ENCODE results near the gene TXNDC11. TPM values are rescaled to one million over a fixed set of nuclear protein-coding genes. Genes with fewer than 3 reads are reported as not detected.

TXNDC11 gene
- total RNA-seq, 1 donor from 2014 or later: 36.1 TPM

DNA sequence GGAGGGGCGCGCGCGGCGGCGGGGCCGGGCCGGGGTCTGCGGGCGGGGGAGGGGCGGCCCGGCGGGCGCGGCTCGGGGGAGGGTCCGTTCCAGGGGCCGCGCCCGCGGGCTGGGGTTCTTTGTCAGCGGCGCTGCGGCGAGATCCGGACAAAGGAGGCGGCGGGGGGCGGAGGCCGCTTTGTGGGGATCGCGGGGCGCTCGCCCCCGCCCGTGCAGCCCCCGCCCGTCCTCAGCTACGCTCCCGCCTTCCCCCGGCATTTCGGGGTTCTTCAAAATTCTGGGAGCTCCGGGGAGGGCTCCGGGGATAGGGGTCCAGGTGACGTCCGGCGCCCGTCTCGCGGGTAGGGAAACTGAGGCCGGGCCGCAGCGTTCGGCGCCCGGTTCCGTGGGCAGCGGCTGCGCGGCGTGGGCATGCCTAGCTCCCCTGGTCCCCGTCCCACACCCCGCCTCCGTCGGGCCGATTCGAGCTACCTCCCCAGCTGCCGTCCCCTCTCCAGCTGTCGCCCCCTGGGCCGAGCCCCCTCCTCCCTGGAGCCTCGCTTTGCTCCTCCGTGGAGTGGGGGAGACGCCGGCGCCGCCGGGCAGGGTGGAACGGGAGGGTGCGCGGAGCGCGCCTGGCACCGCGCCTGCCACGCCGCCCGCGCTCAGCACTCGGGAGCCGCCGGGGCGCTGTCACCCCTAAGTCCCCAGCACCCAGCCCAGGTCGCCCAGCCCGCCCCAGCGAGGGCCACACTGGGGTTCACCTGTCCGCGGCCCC, 73.9 kb downstream of the TXNDC11 start:
- Histone ChIP-seq H3K36me3 (ENCODE audit: control insufficient read depth, insufficient read depth, low read length) (no peaks in the 10 kb centered on the region), H3K4me3 (ENCODE audit: low read depth, low read length) (peak overlapping the region; percentile 83), H3K27me3 (ENCODE audit: control insufficient read depth, insufficient read depth, low read length) (no peaks in the 10 kb centered on the region)
- no peak for DNase-seq (ENCODE audit: low read depth)
- TF ChIP-seq, protein P1, sequence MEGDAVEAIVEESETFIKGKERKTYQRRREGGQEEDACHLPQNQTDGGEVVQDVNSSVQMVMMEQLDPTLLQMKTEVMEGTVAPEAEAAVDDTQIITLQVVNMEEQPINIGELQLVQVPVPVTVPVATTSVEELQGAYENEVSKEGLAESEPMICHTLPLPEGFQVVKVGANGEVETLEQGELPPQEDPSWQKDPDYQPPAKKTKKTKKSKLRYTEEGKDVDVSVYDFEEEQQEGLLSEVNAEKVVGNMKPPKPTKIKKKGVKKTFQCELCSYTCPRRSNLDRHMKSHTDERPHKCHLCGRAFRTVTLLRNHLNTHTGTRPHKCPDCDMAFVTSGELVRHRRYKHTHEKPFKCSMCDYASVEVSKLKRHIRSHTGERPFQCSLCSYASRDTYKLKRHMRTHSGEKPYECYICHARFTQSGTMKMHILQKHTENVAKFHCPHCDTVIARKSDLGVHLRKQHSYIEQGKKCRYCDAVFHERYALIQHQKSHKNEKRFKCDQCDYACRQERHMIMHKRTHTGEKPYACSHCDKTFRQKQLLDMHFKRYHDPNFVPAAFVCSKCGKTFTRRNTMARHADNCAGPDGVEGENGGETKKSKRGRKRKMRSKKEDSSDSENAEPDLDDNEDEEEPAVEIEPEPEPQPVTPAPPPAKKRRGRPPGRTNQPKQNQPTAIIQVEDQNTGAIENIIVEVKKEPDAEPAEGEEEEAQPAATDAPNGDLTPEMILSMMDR (IDR thresholded peaks at IDR 0.05; ENCODE audit: insufficient read depth, low read length, poor library complexity, severe bottlenecking): no peak

DNA sequence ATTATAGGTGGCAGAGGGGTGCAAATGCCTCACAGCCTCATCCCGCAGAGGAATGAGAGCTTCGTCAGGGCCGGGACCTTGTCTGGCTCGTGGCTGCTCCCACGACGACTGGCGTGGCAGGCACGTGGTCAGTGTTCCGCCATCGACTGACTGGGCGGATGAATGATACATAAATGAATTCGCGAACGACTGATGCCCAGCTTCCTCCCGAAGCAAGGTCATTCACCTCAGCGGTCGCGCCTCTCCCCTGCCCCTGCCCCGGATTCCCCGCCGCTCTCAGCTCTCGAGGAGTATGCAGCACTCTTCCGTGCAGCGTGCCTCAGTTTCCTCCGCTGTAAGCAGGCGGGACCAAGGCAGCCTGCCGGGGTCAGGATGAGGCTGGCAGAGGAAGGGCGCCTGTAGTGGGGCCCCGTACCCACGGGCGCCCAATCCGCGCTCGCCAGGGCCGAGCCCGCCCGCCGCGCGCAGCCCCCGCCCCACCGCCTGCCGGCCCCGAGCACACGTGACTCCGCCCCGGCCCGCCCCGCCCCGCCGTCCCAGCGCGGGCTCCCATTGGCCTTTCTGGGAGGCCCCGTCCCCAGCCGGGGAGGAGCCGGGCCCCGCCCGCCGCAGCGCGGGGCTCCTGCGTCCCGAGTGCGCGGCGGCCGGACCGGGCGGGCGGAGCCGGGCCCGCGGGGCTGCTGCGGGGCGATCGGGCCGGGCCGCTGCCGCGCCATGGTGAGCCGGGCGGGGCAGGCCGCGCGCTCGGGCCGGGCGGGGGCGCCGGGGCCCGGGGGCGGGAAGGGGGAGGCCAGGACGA, 74.6 kb downstream of the TXNDC11 start, which contains the start of gene SNN:
Gene SNN, plus strand, starts transcription at position 632 of the 799 bp plus-strand sequence. CDS start 7,605 bp downstream, outside the sequence.
- DNase-seq (ENCODE audit: low read depth): peak; percentile 23
- H3K27me3 ChIP-seq (ENCODE audit: control insufficient read depth, insufficient read depth, low read length): no peaks in the 10 kb centered on the region
- H3K4me3 ChIP-seq (ENCODE audit: low read depth, low read length): peak within 1 kb of the TSS; percentile 83
- TF ChIP-seq, protein P1 (IDR thresholded peaks at IDR 0.05; ENCODE audit: insufficient read depth, low read length, poor library complexity, severe bottlenecking): no peak
- no peaks in the 10 kb centered on the region for H3K36me3 ChIP-seq (ENCODE audit: control insufficient read depth, insufficient read depth, low read length)

DNA sequence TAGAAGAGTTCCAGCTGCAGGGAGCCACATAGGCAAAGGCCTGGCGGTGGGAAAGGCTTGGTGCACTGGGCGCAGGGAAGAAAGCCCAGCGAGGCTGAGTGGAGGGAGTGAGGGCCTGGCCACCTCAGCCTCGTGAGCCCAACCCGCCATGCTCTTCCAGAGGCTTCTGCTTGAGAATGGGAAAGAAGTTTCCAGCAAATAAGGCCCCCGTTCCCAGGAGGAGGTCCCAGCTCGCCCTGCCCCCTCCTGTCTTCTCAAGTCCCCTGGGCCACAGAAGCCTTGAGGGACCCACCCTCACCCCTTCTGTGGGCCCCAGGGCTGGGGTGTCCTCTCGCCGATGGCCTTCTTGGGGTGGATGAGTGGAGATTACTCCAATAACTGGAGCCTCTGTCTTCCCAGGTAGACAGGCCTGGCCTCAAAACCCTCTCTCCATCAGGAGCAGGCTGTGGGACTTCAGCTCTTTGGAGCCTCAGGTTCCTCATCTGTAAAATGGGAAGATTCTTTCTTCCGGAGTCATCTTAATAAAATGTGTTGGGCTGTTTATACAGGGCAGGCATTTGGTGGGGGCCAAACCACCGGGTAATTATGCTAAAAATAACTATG, 75.3 kb downstream of the TXNDC11 start:
- Histone ChIP-seq H3K27me3 (ENCODE audit: control insufficient read depth, insufficient read depth, low read length) (no peaks in the 10 kb centered on the region), H3K36me3 (ENCODE audit: control insufficient read depth, insufficient read depth, low read length) (no peaks in the 10 kb centered on the region), H3K4me3 (ENCODE audit: low read depth, low read length) (no peak overlapping the region)
- DNase-seq (ENCODE audit: low read depth): no peak
- TF ChIP-seq, protein P1 (IDR thresholded peaks at IDR 0.05; ENCODE audit: insufficient read depth, low read length, poor library complexity, severe bottlenecking): no peak

DNA sequence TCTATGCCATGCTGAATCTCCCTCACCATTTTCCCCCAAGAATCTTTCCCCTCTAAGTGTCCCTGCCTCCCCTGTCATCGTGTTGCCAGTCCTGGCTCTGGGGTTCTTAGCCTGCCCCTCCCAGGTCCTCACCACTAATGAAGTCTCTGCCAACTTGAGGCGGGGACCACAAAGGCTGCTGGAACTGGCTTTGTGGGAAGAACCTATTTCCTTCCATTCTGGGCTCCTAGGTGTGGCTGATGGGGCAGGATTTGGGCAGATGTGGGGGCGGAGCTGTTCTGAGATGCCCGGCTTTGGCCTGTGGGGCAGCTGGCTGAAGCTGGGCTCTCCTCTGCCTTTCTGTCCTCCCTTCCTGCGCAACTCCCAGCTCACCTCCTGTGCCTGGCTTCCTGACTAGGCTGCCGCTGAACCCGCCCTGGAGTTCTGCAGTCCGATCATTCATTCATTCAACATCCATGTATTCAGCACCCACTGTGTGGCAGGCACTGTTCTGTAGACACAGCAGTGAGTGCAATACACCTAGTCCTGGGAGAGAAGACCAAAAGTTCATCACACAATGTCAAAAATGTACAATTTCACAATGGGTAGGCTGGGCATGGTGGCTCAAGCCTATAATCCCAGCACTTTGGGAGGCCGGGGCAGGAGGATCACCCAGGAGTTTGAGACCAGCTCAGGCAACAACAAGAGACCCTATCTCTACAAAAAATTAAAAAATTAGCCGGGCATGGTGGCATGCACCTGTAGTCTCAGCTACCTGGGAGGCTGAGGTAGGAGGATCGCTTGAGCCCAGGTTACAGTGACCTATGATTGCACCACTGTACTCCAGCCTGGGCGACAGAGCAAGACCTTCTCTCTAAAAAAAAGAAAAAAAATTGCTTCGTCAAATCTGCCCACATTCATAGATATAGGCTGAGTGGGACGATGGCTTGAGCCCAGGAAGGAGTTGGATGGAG, 76.3 kb downstream of the TXNDC11 start:
- H3K4me3 ChIP-seq (ENCODE audit: low read depth, low read length): no peak overlapping the region
- H3K36me3 ChIP-seq (ENCODE audit: control insufficient read depth, insufficient read depth, low read length): no peaks in the 10 kb centered on the region
- TF ChIP-seq, protein P1 (IDR thresholded peaks at IDR 0.05; ENCODE audit: insufficient read depth, low read length, poor library complexity, severe bottlenecking): no peak
- no peaks in the 10 kb centered on the region for H3K27me3 ChIP-seq (ENCODE audit: control insufficient read depth, insufficient read depth, low read length)
- DNase-seq (ENCODE audit: low read depth): no peak

DNA sequence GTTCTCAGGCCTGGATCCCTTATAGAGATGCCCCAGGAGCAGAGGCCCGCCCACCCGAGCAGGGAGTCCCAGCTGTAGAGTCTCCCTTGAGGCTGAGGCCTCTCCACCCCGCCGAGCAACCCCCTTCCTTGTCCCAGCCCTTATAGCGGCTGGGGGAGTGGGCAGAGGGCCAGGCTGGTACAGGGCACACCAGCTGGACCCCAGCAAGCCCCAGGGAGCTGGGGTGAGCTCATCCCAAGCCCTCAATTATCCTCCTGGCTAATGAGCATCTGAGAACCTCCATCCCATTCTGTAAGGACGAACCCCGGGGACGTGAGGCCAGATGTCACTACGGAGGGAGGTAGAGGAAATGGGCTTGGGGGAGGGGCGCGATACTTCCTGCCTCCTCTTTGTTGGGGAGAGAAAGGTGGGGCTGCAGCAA, 77.6 kb downstream of the TXNDC11 start:
- Histone ChIP-seq H3K27me3 (ENCODE audit: control insufficient read depth, insufficient read depth, low read length) (no peaks in the 10 kb centered on the region), H3K36me3 (ENCODE audit: control insufficient read depth, insufficient read depth, low read length) (no peaks in the 10 kb centered on the region), H3K4me3 (ENCODE audit: low read depth, low read length) (no peak overlapping the region)
- no peak for DNase-seq (ENCODE audit: low read depth)
- TF ChIP-seq, protein P1 (IDR thresholded peaks at IDR 0.05; ENCODE audit: insufficient read depth, low read length, poor library complexity, severe bottlenecking): no peak
